NK-92 treated with Interleukin-12 subunit alpha and Interleukin-12 subunit beta, amount 100 ng/mL, for 24 hours (cell line): Measurements from ENCODE around the gene MINK1.

Source experiments
- DNase-seq: peaks from one replicate; lab custom pipeline; 2025; lab: John Stamatoyannopoulos, UW

MINK1 gene

DNA sequence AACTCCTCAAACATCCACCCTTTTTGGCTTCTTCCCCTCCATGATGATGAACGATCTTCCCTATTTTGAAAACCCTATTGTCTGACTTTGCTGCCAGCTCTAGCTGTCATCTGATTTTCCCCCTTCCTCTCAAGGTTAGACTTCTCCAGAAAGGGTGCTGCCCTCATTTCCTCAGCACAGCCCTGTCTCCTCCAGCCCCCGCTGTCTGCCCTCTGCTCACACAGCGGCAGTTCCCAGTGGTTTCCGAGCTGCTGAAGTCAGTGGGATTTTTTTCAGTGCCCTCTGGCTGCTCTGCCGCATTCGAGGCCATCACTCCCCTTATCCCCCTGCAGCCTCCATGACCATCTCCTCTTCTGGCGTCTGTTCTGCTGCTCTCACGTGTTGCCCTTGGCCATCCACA is 39.6 kb downstream of the MINK1 start:
- DNase-seq: no peak

DNA sequence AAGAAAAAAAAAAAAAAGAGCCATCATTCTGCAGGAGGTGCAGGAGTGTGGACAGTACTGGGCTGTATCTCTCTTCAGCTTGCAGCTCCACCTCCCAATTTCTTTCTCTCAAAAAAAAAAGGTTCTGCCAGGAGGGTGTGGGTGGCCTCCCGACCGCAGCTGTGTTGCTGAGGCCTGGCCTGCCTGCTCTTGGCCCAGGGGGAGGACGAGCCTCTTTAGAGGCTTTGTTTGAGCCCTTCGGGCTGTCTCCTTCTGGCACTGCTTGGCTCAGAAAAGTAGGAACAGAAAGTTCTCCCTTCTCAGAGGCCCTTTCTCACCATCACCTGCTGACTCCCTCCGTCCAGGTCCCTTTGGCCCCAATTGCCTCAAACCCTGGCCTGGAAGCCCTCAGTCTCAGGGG is 43.9 kb downstream of the MINK1 start:
- no peak for DNase-seq

- DNase-seq: no peak
These were observed 46.5 kb downstream of the MINK1 start for GRCh38 chr17:4879601-4880000.

DNA sequence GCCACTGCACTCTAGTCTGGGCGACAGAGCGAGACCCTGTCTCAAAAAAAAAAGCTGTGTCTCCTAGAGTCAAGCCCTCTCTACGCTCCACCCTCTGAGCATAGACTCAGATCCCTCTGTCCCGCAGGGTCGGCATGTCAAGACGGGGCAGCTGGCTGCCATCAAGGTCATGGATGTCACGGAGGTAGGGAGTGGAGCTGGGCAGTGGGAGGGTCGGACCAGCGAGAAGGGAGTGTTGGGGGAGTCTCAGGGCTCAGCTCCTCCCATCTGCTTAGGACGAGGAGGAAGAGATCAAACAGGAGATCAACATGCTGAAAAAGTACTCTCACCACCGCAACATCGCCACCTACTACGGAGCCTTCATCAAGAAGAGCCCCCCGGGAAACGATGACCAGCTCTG is 47.7 kb downstream of the MINK1 start:
- DNase-seq: no peak

DNA sequence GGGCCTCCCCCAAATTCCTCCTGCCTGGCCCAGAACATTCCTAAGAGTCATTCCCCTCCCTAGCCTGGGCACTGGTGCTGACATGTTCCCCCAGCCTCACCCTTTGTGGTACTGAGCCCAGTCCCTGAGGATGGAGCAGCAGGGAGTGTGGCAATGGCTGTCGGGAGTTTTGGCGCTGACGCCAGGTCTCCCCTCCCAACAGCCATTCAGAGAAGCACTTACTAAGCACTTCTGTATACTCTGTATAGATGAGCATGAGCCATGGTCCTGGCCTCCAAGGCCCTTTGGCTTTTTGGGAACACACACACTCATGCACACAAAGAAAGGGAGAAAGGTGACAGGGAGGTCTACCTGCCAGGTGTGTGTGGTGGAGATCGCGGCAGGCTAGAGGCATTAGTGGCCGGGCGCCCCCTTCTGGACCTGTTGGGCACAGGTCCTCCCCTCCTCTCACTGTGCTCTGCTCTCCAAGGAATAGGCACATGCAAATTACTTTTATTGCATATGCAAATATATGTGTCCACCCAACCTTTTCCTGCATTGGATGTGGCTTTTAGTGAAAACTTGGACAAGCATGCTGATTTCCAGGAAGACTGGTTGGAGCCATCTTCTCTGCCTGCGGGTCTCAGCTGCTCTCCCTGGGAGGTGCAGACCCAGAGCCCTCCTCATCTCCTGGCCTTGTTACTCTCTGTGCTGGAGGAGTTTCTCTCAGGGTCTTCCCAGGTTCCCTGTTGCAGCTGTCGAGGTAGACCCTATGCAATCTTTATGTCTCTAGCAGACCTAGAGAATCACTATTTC is 48.8 kb downstream of the MINK1 start:
- no peak for DNase-seq

DNA sequence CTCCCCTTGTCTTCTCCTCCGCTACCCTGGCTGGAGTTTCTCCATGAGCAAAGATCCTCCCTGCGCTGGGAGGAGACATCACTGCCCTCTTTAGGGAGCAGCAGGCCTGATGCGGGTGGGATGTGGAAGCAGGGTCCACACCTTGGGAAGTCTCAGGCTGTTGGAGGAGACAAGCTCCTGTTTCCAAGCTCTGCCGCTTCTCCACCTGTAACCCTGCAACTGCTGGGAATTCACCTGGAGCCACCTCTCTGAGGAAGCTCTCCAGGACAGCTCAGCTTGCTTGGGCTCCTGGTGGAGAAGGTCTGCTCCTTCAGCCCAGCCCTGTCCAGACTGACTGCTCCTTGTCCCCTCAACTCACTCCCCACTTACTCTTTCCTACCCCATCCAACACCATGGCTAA is 51.3 kb downstream of the MINK1 start:
- no peak for DNase-seq

DNA sequence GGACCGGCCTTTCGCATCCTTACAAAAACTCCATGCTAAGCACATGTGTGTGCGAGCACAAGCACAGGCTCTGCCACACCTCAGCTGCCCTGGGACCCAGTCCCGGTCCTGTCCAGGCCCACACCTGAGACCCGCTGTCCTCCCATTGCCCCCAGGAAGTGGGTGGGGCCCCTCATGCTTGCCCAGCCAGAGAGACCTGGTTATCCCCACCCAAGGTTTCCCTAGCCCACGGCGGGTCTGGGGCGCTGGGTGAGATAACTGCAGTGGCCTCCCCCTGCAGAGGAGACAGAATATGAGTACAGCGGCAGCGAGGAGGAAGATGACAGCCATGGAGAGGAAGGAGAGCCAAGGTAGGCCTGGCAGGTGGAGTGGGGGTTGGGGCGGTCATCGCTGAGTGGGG is 53.7 kb downstream of the MINK1 start:
- no peak for DNase-seq

GRCh38 chr17:4887581-4887980 is 54.4 kb downstream of the MINK1 start:
- DNase-seq: no peak

- DNase-seq: no peak
These were observed 58.6 kb downstream of the MINK1 start for GRCh38 chr17:4891411-4892410.

DNA sequence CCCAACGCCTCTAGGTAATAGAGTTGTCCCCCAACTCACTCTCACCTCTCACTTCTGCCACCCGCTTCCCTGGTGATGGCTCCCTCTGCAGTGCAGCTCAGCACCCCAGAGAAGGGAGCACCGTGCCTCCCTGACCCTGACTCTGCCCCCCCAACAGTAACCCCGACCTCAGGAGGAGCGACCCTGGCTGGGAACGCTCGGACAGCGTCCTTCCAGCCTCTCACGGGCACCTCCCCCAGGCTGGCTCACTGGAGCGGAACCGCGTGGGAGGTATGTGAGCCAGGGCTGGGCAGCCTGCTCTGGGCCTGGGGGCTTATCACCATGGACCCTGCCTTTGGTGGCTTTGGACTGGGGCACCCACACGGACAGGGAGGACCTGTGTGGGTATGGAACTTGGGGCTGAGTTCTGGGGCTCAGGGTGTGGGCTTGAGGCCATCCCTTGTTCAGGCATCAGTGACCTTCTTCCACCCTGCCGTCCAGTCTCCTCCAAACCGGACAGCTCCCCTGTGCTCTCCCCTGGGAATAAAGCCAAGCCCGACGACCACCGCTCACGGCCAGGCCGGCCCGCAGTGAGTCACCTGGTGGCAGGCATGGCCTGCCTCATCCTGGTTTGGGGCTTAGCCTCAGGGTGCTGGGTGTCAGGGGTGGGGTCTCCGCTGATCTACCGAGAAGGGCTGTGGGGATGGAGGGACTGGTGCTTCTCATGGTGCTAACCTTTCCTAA is 59.5 kb downstream of the MINK1 start:
- DNase-seq: no peak

GRCh38 chr17:4893272-4893671 is 60.1 kb downstream of the MINK1 start:
- no peak for DNase-seq

DNA sequence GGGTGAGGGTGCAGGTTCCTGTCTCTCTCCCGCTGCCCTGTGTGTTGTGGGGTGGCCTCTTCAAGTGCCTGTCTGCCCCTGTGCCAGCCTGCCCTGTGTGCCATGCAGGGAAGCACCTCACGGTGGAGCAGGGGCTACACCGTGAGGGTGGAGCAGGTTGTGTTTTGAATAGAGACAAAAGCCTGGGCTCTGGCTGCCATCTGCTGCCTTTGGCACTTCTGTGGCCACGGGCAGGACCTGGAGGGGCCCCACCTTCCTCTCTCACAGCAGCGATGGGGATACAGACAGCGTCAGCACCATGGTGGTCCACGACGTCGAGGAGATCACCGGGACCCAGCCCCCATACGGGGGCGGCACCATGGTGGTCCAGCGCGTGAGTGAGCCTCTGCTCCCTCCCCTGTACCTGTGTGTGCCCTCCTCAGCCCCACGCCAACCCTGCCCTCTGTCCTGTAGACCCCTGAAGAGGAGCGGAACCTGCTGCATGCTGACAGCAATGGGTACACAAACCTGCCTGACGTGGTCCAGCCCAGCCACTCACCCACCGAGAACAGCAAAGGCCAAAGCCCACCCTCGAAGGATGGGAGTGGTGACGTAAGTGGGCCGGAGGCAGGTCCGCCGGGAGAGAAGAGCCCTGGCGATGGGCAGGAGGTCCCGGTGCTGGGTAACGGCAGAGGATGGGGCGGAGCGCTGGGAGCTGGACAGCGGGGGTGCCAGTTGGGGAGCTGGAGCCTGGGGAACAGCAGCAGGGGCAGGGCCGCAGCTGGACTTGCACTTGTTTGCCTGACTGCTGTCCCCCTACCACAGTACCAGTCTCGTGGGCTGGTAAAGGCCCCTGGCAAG is 60.8 kb downstream of the MINK1 start:
- DNase-seq: no peak

GRCh38 chr17:4895121-4895520 is 62.0 kb downstream of the MINK1 start:
- DNase-seq: no peak

DNA sequence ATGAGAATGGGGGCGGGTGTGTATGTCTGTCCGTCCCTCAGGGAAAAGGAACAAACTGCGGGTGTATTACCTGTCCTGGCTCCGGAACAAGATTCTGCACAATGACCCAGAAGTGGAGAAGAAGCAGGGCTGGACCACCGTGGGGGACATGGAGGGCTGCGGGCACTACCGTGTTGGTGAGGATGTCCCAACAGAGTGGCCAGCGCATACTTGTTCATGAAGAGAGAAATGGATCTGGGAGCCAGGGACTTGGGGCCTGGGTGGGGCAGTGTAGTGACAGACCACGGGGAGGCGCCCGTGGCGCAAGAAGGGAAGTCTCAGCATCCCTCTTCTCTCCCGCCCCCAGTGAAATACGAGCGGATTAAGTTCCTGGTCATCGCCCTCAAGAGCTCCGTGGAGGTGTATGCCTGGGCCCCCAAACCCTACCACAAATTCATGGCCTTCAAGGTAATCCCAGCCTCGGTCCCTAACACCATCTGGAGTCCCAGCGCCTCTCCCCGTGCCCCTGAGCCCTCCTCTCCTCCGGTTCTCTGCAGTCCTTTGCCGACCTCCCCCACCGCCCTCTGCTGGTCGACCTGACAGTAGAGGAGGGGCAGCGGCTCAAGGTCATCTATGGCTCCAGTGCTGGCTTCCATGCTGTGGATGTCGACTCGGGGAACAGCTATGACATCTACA is 62.7 kb downstream of the MINK1 start:
- DNase-seq: no peak

- no peak for DNase-seq
These were observed 63.4 kb downstream of the MINK1 start for GRCh38 chr17:4896332-4897197.

DNA sequence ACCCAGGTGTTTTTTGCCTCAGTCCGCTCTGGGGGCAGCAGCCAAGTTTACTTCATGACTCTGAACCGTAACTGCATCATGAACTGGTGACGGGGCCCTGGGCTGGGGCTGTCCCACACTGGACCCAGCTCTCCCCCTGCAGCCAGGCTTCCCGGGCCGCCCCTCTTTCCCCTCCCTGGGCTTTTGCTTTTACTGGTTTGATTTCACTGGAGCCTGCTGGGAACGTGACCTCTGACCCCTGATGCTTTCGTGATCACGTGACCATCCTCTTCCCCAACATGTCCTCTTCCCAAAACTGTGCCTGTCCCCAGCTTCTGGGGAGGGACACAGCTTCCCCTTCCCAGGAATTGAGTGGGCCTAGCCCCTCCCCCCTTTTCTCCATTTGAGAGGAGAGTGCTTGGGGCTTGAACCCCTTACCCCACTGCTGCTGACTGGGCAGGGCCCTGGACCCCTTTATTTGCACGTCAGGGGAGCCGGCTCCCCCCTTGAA is 64.1 kb downstream of the MINK1 start:
- DNase-seq: no peak

DNA sequence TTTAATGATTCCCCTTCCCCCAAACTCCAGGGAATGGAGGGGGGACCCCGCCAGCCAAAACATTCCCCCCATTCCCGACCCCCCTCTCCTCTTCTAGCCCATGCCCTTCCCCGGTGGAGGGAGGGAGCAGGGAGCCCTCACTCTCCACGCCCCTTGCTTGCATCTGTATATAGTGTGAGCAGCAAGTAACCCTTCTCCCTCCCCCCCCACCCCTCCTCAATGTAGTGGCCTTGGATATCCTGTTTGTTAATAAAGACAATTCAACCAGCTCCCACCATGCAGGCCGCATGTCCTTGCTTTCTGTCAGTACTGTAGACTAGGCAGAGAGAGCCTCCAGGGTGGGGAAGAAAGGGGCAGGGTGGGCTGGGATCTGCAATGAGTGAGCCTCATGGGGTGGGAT is 64.6 kb downstream of the MINK1 start:
- no peak for DNase-seq

DNA sequence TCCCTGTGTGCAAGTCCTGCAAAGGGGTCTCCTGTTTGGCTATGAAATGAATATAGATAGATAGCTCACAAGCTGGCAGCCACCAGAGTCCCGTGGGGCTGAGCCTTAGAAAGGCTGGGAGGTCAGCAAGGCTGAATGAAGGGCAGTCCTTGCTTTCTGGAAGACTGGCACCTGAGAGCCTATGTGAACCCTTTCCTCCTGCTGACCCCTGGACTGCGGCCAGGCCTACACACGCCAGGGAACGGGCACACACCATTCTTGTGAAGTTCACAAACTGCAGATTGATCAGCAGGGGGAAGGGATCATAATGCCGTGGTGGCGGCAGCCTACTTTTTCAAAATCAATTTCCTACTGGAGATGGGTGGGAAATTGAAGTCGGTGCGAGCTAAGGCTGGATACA is 65.2 kb downstream of the MINK1 start:
- no peak for DNase-seq

GRCh38 chr17:4898927-4899326 is 65.8 kb downstream of the MINK1 start:
- DNase-seq: no peak
